RWPE2 (cell line): ENCODE measurements around the gene ESM1.

Source experiments
- ATAC-seq: fragments of 200-7000 bp; cut with Tn5 transposase; 3 replicates; pipeline ENCODE4 v1.9.1; 2021; ENCODE audit warnings: low read depth
- DNase-seq: peaks from one replicate; pipeline ENCODE4 v3.0.0-alpha.2; 2020; ENCODE audit warnings: low spot score
- H3K27ac ChIP-seq: fragments of 450-650 bp; 2 replicates; pipeline ENCODE4 v1.5.1; 2017; ENCODE audit warnings: mild to moderate bottlenecking; ENCODE audit not compliant: poor library complexity, severe bottlenecking
- H3K27me3 ChIP-seq: fragments of 250-450 bp; sonication (Bioruptor Pico); 2 replicates; pipeline ENCODE4 v1.5.1; 2021; ENCODE audit warnings: mild to moderate bottlenecking, moderate library complexity; ENCODE audit not compliant: insufficient read depth, poor library complexity, severe bottlenecking
- H3K36me3 ChIP-seq: fragments of 250-450 bp; sonication (Bioruptor Pico); 2 replicates; pipeline ENCODE4 v1.5.1; 2020; ENCODE audit warnings: low read depth, mild to moderate bottlenecking, moderate library complexity
- H3K4me1 ChIP-seq: fragments of 250-450 bp; sonication (Bioruptor Pico); 2 replicates; pipeline ENCODE4 v1.5.1; 2021; ENCODE audit warnings: mild to moderate bottlenecking, moderate library complexity; ENCODE audit not compliant: insufficient read depth, poor library complexity, severe bottlenecking
- H3K4me3 ChIP-seq: fragments of 250-450 bp; sonication (Bioruptor Pico); 2 replicates; pipeline ENCODE4 v1.5.1; 2021; ENCODE audit warnings: mild to moderate bottlenecking, moderate library complexity; ENCODE audit not compliant: severe bottlenecking
- H3K9me3 ChIP-seq: fragments of 250-450 bp; sonication (Bioruptor Pico); 2 replicates; pipeline ENCODE4 v1.5.1; 2021; ENCODE audit warnings: mild to moderate bottlenecking, moderate library complexity; ENCODE audit not compliant: severe bottlenecking
- TF ChIP-seq, protein P1 (sequence below): fragments of 450-650 bp; IDR thresholded peaks from one replicate; pipeline ENCODE4 v1.5.1; 2017; ENCODE audit warnings: mild to moderate bottlenecking, moderate library complexity; ENCODE audit not compliant: poor library complexity, severe bottlenecking

Gene ESM1

GRCh38 chr5:54942064-54942778 lies 43.2 kb downstream of the ESM1 start:
- Histone ChIP-seq H3K36me3 (no peaks in the 10 kb centered on the region), H3K4me1 (no peaks in the 10 kb centered on the region), H3K27ac (no peak overlapping the region), H3K27me3 (no peaks in the 10 kb centered on the region), H3K4me3 (no peak overlapping the region), H3K9me3 (no peaks in the 10 kb centered on the region)
- TF ChIP-seq, protein P1, sequence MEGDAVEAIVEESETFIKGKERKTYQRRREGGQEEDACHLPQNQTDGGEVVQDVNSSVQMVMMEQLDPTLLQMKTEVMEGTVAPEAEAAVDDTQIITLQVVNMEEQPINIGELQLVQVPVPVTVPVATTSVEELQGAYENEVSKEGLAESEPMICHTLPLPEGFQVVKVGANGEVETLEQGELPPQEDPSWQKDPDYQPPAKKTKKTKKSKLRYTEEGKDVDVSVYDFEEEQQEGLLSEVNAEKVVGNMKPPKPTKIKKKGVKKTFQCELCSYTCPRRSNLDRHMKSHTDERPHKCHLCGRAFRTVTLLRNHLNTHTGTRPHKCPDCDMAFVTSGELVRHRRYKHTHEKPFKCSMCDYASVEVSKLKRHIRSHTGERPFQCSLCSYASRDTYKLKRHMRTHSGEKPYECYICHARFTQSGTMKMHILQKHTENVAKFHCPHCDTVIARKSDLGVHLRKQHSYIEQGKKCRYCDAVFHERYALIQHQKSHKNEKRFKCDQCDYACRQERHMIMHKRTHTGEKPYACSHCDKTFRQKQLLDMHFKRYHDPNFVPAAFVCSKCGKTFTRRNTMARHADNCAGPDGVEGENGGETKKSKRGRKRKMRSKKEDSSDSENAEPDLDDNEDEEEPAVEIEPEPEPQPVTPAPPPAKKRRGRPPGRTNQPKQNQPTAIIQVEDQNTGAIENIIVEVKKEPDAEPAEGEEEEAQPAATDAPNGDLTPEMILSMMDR = no peak
- ATAC-seq = no peak
- no peak for DNase-seq

DNA sequence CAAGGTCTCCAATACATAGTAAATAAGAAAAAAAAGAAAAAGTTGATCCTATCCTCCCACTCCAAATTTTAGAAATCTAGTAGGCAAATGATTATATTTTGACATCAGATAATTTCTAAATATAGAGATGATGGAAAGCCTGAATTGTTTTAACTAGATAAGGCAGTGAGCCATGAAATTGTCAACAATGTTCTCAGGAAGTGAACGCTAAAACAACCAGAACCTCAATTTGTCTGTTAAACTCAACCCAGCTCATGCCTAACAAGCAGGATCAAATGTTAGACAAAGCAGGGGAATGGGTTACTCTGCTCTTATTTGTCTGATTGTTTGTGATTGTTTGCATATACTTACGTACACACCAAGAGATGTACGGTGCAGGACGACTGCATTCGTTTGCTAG lies 49.2 kb downstream of the ESM1 start:
- Histone ChIP-seq H3K4me1 (no peaks in the 10 kb centered on the region), H3K27me3 (peaks cover 30% of the 10 kb centered on the region), H3K36me3 (no peaks in the 10 kb centered on the region), H3K4me3 (no peak overlapping the region), H3K27ac (no peak overlapping the region), H3K9me3 (no peaks in the 10 kb centered on the region)
- TF ChIP-seq, protein P1 = no peak
- DNase-seq = no peak
- ATAC-seq = no peak

DNA sequence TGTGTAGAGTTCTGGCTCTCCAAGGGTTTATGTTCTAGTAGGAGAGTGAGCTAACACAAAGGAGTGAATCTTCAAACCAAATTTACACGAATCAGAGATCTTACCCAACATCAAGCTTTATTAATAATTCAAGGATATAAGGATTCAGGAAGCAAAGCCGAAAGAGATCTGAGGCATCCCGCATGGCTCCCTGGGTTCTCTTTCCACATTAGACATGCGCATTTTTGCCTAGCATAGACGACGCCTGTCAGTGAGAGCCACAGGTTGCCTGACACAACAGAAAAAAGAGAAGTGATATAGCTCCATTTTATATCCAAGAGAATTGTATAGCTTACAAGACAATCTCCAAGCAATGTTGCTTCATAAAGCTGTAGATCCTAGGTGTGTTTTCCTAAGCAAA lies 52.6 kb downstream of the ESM1 start:
- ATAC-seq = no peak
- Histone ChIP-seq H3K4me1 (no peaks in the 10 kb centered on the region), H3K27ac (no peak overlapping the region), H3K36me3 (no peaks in the 10 kb centered on the region), H3K4me3 (no peak overlapping the region), H3K27me3 (peaks cover 30% of the 10 kb centered on the region), H3K9me3 (no peaks in the 10 kb centered on the region)
- no peak for DNase-seq
- TF ChIP-seq, protein P1 = no peak

GRCh38 chr5:54930736-54931135 lies 54.7 kb downstream of the ESM1 start:
- Histone ChIP-seq H3K27ac (no peak overlapping the region), H3K4me1 (no peaks in the 10 kb centered on the region), H3K4me3 (no peak overlapping the region), H3K36me3 (no peaks in the 10 kb centered on the region), H3K27me3 (peaks cover 30% of the 10 kb centered on the region), H3K9me3 (no peaks in the 10 kb centered on the region)
- TF ChIP-seq, protein P1 = no peak
- no peak for ATAC-seq
- no peak for DNase-seq
